Measurements from ENCODE around the gene ADGRE1. TPM values are rescaled to one million over a fixed set of nuclear protein-coding genes. Genes with fewer than 3 reads are reported as not detected.

The ADGRE1 gene
- total and polyA plus RNA-seq, 2 of the 4 experiments (the other 2 are of a cell fraction) = not detected

DNA sequence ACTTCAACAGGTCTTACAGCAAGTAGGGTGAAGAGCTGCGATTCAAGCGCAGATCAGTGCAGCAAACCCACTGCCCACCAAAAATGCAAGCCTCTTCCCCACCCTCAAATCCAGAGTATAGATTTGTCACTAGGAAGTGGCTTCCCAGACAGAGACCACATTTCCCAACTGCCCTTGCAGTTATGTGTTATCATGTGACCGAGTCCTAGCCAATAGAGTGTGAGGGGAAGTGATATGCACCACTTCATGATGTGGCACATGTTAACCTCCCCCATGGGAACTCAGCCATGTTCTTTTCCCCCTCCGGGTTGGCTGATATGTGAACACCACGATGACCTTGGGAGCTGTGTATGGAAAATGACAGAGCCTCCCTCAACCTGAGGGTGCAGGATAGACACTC lies 83.1 kb downstream of the ADGRE1 start:
- dilution Hi-C loops (cut with HindIII; ENCODE audit: low sequenced_read_pairs, unreplicated experiment) (no loop called here), in situ Hi-C loops (cut with MboI; ENCODE audit: low sequenced_read_pairs) (no loop called here), intact Hi-C loops (cut with micrococcal nuclease) (no loop called here)
- Histone ChIP-seq H3K36me3 (ENCODE audit: control insufficient read depth, insufficient read depth, low read length) (no peaks in the 10 kb centered on the region), H2BK5ac (ENCODE audit: low read depth, low read length, poor library complexity, severe bottlenecking) (no peak overlapping the region), H4K91ac (ENCODE audit: insufficient read depth, low read depth, low read length) (no peak overlapping the region), H3K4ac (ENCODE audit: low read depth, low read length) (no peak overlapping the region), H3K23ac (ENCODE audit: low read depth, low read length) (no peak overlapping the region), H2AK5ac (ENCODE audit: low read depth, low read length) (no peak overlapping the region), H3K9me1 (ENCODE audit: insufficient read depth, low read length) (no peaks in the 10 kb centered on the region), H3K4me2 (ENCODE audit: low read depth, low read length) (no peak overlapping the region), H3K9ac (ENCODE audit: low read depth, low read length) (no peak overlapping the region), H3K27ac (ENCODE audit: insufficient read depth, low read length) (no peak overlapping the region), H2BK120ac (ENCODE audit: low read depth, low read length) (no peak overlapping the region), H3K56ac (ENCODE audit: extremely low read depth, insufficient read depth, low read length) (no peak overlapping the region), H2BK15ac (ENCODE audit: low read depth, low read length) (no peak overlapping the region), H4K5ac (ENCODE audit: low read depth, low read length) (no peak overlapping the region), H2AK9ac (replicated peaks; ENCODE audit: low read depth, low read length, poor library complexity) (no peak overlapping the region), H3K79me1 (ENCODE audit: low read depth in 1 of 2, low read length in 2 of 2) (no peaks in the 10 kb centered on the region), H3K9me3 (ENCODE audit: control insufficient read depth, insufficient read depth, low read length) (peaks cover 16% of the 10 kb centered on the region; the same call in 1 of the 2 replicates), H3K27me3 (ENCODE audit: control insufficient read depth, insufficient read depth, low read length) (no peaks in the 10 kb centered on the region), H2AFZ (replicated peaks; ENCODE audit: low read length, poor library complexity) (no peak overlapping the region), H4K20me1 (ENCODE audit: insufficient read depth, low read length) (no peaks in the 10 kb centered on the region), H4K8ac (ENCODE audit: low read depth in 2 of 2, low read length in 2 of 2) (no peak overlapping the region), H3K18ac (ENCODE audit: low read depth, low read length) (no peak overlapping the region), H3K4me1 (ENCODE audit: control insufficient read depth, insufficient read depth, low read length) (no peaks in the 10 kb centered on the region), H3K14ac (replicated peaks; ENCODE audit: low read depth, low read length) (no peak overlapping the region), H2BK20ac (ENCODE audit: low read depth, low read length) (no peak overlapping the region), H3K4me3 (ENCODE audit: insufficient read depth, low read depth, low read length) (no peak overlapping the region)
- BruUV-seq (replicated peaks) = no TSS peak
- no peak for DNase-seq
- ATAC-seq (ENCODE audit: low read depth) = no peak
- ChIA-PET POLR2A (ENCODE audit: unreplicated experiment) (no interaction called here), CTCF (no interaction called here)
- no CpG with 5 or more reads among the region's 5 CpGs for WGBS, 2 experiments (ENCODE audit: extremely low coverage in 2 of 2, insufficient read length in 1 of 2)
- TF ChIP-seq RAD21 (IDR thresholded peaks at IDR 0.05; ENCODE audit: low read length) = no peak
- no peak for TF ChIP-seq NFE2L2 (IDR thresholded peaks at IDR 0.05; ENCODE audit: low read depth, low read length)
- no peak for TF ChIP-seq MAZ (IDR thresholded peaks at IDR 0.05; ENCODE audit: borderline replicate concordance, low read depth, low read length)
- no peak for TF ChIP-seq CEBPB (IDR thresholded peaks at IDR 0.05; ENCODE audit: low read depth, low read length)
- no peak for TF ChIP-seq CHD1 (IDR thresholded peaks at IDR 0.05; ENCODE audit: low read depth, low read length)
- TF ChIP-seq RFX5 (IDR thresholded peaks at IDR 0.05; ENCODE audit: low read depth, low read length) = no peak
- TF ChIP-seq POLR2A (IDR thresholded peaks at IDR 0.05; ENCODE audit: low read depth, low read length) = no peak
- TF ChIP-seq, protein P1, sequence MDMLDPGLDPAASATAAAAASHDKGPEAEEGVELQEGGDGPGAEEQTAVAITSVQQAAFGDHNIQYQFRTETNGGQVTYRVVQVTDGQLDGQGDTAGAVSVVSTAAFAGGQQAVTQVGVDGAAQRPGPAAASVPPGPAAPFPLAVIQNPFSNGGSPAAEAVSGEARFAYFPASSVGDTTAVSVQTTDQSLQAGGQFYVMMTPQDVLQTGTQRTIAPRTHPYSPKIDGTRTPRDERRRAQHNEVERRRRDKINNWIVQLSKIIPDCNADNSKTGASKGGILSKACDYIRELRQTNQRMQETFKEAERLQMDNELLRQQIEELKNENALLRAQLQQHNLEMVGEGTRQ (IDR thresholded peaks at IDR 0.05; ENCODE audit: low read depth, low read length) = no peak
- no peak for TF ChIP-seq MAFK (IDR thresholded peaks at IDR 0.05; ENCODE audit: low read depth, low read length)
- no peak for TF ChIP-seq FOS (IDR thresholded peaks at IDR 0.05; ENCODE audit: low read depth, low read length)
- TF ChIP-seq RCOR1 (IDR thresholded peaks at IDR 0.05; ENCODE audit: insufficient replicate concordance, low read length) = no peak
- TF ChIP-seq MXI1 (IDR thresholded peaks at IDR 0.05; ENCODE audit: borderline replicate concordance, low read depth, low read length) = no peak
- no peak for TF ChIP-seq CTCF (conservative IDR thresholded peaks at IDR 0.05; ENCODE audit: low read depth, low read length)
- TF ChIP-seq SMC3 (IDR thresholded peaks at IDR 0.05; ENCODE audit: low read depth, low read length) = no peak
- TF ChIP-seq BHLHE40 (IDR thresholded peaks at IDR 0.05; ENCODE audit: low read depth, low read length) = no peak
- TF ChIP-seq, protein P2, sequence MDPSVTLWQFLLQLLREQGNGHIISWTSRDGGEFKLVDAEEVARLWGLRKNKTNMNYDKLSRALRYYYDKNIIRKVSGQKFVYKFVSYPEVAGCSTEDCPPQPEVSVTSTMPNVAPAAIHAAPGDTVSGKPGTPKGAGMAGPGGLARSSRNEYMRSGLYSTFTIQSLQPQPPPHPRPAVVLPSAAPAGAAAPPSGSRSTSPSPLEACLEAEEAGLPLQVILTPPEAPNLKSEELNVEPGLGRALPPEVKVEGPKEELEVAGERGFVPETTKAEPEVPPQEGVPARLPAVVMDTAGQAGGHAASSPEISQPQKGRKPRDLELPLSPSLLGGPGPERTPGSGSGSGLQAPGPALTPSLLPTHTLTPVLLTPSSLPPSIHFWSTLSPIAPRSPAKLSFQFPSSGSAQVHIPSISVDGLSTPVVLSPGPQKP (IDR thresholded peaks at IDR 0.05; ENCODE audit: borderline replicate concordance, low read depth, low read length) = no peak
